NCI-H510A (cell line): Measurements from ENCODE around the gene UBE2QL1.

ENCODE experiments used
- DNase-seq: peaks from one replicate; lab custom pipeline; 2025; lab: John Stamatoyannopoulos, UW

Gene UBE2QL1

DNA sequence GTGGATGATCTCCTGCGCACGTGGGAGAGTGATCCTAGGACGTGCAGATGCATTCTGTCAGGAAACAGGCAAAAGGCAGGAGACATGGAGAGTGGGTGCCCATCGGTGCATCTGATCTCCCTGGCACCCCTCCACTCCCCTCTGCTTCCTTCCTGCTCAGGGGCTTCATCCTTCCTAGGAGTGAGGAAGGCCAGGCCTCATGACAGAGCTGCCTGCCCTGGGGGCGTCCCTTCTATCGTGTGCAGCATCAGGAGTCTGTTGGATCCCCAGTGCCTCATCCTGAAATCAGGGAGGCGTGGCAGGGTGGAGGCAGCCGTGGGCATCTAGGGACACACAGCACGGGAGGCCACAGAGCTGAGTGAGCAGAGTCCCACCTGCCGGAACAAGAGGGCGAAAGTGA lies 30.1 kb downstream of the UBE2QL1 start:
- DNase-seq, result no peak

DNA sequence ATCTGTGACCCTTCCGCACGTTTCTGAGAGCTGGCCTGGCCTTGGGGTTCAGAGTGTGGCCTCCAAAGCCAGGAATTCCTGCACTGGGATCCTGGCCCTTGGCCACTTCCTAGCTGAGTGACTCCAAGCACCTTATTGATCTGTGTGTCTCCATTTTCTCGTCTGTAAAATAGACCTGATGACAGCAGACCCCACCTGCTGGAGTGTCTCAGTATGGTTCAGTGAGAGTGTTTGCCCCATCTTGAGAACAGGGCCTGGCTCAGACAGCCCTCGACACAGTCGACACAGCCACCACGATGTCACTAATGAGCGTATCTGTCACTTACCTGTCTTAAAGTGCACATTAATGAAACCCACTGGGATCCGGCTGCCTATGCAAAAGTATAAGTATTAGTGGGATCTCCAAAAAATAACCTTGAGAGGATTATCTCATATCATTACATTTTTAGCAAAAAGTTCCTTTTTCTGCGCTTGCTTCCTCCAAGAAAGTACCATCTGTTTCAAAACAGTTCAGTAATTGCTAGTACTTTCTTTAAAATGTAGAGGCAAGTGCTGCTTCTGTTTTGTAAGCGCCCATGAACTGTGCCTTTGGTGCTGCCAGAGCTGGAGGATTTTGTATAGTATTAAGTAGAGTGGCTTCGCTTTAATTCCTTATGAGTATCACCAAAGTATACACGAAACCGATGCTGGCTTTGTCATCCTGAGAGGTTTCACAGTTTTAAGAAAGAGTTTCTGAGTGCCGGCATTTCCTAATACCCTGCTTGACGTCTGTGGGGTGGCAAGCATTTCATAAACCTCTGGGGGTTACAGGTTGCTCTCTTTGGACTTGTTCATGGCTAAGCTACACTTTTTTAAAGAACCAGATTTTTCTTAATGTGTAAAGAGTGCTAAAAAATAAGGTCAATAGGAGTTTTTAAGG lies 31.7 kb downstream of the UBE2QL1 start:
- no peak for DNase-seq

DNA sequence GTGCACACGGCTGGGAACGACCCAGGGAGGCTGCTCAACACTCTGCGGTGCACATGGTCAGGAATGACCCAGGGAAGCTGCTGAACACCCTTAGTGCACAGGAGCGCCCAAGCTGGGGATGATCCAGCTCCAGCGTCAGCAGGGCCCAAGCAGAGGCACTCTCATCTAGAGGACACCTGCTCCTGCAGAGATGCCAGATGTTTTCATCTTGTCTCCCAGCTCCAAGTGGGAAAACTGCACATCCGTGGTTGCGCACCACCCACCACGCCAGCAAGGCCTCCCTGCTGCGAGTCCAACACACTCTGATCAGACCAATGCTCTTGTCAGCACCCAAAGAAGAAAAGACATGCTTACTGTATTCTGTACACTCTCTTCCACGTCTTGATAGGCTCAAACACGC lies 34.1 kb downstream of the UBE2QL1 start:
- DNase-seq, result no peak

DNA sequence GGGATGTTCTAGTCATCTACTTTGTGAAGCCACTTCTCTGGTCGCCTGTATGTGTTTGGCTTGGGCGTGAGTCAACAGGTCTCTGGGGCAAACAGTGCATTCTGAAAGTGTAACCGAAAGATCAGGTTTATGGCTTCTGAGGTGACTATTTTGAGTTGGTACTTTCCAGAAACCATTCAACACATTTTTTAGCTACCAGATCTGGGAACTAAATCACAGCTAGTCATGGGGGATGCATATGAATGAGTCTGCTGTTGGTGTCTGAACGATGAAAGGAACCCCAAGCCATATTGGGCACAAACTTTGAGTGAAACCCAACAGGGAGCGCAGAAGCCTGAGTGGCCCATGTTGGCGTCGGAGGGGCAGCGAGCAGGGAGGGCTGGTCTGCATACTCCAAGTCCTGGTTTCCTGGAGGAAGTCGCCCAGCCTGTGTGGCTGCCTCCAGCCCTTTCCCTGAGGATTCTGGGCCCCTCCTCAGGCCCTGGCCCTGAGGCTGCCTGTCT lies 35.3 kb downstream of the UBE2QL1 start:
- DNase-seq, result no peak

DNA sequence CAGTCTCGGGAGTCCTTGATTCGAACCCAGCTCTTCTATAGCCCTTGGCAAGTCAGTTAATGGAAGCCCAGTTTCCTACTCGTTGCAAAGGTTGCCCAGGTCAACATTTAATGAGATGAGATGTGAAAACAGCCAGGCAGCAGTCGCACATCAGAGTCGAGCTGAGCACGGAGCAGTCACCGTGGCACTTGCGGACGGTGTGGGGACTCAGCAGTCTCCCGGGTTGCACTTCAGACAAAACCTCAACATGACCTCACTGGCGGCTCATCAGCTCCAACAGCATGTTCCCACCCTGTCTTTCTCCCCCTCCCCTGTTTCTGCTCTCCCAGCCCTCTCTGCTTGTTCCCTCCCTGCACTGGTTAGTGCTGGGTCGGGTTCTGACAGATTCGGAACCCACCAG lies 35.8 kb downstream of the UBE2QL1 start:
- DNase-seq, result no peak

DNA sequence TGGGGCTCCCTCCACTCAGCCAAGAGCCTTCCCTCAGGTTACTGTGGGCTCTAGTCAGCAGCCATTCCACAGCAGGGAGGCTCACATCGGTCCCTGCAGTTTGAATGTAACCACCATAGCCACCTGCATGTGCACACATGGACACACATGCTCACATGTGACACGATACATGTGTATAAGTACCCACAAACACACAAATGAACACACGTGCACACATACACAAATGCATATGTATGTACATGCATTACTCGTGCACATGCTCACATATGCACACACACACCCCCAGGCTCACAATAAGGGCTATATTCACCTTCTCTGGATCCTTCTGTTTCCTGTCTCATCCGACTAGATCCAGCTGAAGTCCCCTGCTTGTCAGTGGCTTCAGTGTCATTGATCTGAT lies 36.2 kb downstream of the UBE2QL1 start:
- no peak for DNase-seq

DNA sequence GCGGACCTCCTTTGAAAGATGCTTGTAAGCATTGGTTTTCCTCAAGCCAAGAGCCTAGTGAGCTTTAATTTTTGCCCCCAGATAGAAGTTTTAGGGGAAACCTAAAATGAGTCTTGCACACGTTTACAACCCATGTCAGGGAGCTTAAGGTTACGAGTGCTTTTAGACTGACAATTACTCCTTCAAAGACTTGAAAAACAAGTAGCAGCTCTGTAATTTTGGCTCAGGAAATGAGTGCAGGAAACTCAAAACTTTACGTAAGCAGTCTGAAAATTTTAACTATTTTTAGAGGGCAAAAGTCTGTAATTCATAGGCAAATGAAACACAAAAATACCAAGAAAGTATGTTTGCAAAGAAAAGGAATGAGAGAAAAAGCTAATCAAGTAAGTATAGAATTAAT lies 36.8 kb downstream of the UBE2QL1 start:
- no peak for DNase-seq

DNA sequence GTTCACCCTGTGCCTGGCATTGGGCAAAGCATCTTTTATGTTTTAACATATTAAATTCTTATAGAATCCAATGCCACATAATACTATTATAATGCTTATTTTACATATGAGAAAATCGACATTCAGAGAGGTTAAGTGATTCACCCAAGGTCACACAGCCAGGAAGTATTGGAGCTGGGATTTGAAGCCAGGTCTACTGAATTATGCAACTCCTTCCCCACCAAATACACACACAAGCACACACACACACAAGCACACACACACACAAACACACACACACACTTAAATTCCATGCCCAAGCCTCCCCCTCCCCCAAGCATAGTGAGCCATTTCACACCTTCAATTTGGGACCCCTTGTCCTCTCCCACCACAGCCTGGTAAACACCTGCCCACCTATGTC lies 37.4 kb downstream of the UBE2QL1 start:
- DNase-seq, result no peak

DNA sequence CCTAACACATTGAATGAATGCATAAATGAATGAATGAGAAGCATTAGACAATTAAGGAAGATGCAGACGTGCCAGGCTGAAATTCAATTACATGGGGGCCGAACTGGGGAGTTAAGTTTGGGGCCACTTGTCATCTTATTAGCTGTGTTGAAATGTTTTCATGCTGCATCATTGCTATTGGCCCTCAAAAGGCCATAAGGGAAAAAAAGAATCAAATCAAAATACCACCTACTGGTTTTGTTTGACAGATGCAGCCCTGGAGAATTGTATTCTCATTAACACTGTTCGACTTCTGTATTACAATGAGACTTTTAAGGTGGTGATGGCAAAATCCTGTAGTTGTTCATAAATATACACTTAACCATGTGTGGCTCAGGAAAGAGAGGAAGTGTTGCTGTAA lies 38.4 kb downstream of the UBE2QL1 start:
- DNase-seq, result no peak

DNA sequence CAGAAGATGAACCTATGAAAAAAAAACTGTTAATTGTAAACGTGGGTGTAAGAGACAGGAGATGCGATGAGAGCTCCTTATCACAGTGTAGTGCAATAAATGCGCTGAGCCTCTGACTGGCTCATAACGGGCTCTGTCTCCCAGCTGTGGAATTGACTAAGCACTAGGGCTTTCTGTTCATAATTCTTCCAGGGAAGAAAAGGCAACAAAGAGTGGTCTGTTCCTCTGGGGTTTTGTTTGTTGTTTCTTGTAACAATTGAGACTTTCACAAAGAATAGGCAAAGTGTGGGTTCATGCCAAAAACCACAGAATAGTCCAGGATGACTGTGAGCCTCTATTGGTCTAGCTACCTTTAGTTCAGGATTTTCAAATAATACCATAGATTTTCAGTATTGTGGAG lies 39.4 kb downstream of the UBE2QL1 start:
- DNase-seq, result no peak

DNA sequence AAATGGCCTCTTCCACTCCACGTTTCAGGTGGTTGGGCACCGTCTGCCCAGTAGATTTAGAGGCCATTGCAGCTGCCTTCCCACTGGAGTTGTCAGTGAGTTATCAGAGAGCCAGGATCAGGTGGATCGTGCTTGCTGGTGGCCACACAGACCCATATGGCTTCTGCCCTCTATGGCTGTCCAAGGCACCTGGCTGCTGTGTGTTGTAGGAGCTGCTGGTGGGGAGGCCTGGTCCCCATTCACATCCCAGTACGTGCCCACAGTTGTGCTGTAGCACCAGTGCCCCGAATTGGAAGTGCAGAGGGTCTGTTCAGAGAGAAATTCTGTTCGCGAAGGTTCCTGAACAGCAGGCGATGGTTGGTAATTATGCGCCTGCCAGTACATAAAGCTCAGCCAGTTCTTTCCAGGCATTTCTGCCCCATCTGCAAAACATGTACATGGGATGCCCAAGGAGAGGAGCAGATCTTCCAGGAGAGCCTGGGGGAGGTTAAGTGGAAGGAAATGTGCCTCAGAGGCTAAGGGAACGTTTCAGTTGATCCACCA lies 41.1 kb downstream of the UBE2QL1 start:
- no peak for DNase-seq

DNA sequence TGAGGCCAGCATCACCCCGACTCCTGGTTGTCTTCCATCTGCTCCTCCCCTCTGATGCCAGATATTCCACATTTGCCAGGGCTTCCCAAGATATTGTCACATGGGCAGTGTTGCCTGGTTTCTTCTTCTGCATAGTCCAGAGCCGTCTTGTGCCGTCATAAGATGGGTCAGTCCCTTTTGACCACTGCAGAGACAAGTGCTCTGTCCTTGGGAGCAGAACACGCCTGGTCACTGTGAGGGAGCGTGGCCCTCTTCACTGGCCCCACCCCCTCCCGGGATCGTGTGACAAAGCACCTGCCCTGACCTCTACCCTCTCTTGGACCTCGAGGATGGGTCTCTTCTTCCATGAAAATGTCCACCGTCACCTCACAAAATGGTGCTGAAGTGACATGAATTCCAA lies 41.6 kb downstream of the UBE2QL1 start:
- DNase-seq, result no peak

DNA sequence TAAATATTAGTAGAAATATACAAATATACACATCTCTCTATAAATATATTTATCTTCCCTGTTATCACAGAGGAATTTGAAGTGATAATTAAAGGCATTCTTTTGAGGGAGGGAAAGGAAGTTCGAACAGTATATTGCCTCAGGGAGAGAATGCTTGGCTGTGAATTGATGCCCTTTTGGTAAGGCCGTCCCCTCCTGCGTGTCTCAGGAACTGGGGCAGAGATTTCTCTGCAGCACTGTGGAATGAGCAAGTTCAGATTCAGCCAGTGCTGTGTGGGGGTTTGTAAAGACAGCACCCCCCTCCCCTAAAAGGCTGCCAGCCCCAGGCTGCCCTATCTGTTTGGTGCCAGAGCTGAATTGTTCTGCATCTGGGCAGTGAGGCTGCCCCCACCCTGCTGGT lies 42.0 kb downstream of the UBE2QL1 start:
- no peak for DNase-seq

DNA sequence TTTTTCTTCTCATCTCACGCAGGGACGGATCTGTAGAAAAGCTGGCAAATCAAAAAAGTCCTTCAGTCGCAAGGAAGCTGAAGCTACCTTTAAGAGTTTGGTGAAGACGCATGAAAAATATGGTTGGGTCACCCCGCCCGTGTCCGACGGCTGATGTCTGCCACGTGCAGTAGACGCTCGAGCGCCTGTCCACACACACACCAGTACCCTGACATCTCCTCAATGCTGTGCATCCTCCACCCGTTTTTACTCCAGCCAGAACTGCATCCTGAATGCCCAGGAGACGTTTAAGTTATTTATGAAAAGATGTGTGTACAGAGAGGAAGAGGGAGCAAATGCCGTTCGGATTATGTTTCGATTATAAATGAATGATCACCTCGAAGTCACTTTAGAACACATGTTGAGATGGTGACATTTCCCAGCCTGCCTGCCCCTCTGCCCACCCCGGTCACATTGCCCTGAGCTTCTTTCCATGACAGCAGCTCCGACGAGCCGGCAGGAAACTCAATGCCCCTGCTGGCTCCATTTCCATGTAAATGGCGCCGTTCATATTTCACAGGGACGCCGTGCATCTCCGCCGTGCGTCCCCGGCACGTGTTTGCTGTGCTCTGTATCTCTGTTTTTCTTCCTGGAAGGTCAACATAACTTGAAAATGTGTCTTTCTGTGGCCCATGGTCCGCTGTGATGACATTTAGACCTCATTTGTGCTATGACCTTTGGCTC lies 42.7 kb downstream of the UBE2QL1 start:
- no peak for DNase-seq

DNA sequence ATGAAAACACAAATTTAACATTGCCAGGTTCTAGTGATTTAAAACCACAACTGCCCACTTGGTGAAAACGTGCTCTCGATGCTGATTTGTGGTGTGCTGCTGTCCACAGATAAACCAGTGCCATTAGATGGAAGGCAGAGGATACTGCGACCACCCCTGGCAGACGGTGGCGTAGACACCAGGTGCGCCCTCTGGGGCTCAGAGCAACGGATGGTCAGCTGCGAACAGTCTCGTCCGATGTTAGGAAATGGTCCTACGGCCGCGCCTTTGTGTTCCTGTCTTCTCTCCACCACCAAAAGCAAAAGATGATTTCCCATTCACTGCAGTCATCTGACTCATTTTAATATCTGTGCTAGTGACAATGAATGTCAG lies 43.2 kb downstream of the UBE2QL1 start:
- no peak for DNase-seq

DNA sequence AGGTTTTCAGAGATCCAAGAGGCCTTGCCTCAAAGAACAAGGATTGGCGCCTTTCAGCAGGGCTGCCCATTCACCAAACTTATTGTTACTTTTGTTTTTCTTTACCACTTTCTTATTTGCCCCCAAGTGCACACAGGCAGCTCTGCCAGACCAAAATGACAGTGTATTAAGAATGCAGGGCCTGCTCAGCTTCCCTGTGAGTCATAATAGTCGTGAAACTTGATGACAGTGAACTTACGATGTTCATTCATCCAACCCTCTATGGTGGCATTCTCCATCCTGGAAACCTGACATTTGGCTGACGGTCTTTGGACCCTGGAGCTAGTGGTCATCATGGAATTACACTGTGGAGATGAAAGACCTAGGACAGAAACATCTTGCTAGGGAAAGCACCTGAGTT lies 44.3 kb downstream of the UBE2QL1 start:
- DNase-seq, result no peak

DNA sequence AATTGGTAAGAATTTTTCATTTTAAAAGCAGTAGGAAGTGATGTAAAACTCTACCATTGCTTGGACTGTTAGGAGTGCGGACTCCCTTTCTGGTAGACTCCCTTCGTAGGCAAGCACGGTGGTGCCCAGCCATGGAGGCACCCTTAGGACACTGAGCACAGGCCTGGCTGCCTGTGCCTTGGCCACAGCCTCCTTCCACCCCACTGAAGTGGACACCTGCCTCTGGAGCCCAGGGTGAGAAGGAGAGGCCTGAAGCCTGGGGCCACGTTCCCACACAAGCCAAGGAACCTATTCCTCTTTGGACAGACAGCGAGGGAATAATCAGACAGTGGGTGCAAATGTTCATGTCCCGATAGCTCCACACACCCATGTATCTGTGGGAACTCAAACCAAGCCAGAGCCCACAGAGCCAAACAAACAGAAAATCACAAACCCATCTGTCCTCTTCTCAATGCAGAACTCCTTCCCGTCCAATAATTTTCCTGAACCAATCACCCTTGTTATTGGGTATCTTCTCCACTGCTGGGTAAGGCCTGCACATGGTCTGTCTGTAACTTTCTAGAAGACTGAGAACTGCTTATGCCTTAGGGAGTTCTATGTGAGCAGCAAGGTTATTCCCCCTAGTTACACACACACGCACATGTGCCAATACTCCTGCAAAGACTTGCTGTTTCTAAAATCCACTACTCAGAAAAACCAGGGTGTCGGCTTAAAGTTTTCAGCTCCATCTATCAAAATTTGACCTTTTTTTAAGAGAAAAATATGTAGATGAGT lies 45.2 kb downstream of the UBE2QL1 start:
- DNase-seq, result no peak

DNA sequence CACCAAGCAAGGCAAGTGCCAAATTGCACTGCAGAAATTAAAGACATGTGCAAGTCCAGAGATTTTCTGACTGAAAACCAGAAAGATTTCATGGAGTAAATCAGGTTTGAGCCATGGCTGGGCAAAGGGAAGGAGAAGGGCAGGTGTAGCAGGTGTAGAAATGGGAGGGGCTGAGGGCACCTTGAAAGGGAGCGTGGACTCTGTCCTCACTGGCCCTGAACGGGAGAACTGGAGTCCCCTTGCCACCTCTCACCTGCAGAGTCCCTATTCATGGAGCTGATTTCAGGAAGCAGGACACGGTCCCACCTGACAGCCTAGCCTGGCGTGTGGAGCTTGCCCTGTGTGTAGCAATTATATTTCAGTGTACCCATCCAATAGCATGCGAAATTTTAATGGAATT lies 46.3 kb downstream of the UBE2QL1 start:
- no peak for DNase-seq

DNA sequence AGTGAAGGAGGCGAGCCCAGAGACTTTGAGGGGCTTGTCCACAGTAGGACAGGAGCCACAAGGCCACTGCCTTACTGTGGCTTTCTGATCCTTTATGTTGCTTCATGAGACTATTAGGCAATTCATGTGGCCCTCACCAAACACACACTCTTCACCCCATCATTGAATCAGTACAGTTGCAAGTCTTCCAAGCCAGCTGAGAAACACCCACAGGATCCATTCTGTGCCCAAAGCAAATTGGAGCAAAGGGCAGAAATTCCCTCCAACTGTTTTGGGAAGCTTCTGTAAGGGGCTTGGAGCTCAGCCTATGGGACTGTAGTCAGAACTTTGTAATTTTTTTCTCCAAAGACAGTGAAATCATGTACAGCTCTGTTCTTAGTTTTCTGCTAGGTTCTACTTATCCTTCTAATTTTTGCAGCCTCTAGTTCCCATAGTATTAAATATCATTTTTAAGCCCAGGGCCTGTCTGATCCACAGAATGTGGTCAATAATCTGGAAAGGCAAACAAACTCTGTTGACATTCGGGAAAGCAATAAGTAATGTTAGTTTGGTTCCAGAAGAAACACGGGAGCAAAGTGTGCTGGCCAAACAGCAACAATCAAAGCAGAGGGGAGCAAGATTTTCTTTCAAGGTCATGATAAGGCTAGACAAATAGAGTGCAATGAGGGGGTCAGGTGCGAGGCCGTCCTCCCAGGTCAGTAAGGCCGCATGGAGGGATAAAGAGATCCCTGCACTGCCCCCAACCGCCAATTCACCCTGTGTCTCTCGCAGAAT lies 47.0 kb downstream of the UBE2QL1 start:
- DNase-seq, result no peak

DNA sequence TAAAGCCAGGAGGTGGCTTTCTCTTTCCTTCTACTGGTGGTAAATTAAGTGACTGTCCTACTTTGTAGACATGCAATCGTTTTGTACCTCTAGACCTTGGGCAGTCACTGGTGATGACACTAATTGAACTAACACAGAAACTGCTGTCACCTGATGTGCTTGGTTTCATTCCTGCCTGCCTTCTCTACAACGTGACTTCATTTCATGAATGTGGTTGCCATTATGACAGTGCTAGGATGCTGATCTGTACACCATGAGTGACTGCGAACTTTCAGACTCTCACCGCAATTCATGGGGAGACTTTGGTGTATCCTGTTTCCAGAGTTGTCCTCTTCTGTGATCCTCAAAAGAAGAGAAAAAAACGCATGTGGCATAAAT lies 47.5 kb downstream of the UBE2QL1 start:
- DNase-seq, result no peak

DNA sequence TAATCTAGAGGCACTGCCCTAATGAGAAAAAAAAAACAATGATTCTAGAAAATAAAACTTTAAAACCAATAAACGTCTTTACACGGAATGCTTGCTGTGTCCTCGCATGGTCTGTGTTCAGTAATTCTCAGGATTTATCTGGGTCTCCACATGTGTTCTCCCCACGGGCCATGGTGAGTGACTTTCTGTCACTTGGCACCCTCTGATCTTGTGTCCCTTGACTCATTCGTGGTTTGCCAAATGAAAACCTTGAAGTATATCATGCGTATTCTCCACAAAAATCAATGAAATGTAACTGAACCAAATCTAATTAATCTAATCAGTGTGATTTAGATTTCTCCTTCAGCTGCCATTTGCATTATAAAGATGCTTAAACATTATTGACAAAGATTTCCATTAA lies 48.0 kb downstream of the UBE2QL1 start:
- DNase-seq, result no peak

DNA sequence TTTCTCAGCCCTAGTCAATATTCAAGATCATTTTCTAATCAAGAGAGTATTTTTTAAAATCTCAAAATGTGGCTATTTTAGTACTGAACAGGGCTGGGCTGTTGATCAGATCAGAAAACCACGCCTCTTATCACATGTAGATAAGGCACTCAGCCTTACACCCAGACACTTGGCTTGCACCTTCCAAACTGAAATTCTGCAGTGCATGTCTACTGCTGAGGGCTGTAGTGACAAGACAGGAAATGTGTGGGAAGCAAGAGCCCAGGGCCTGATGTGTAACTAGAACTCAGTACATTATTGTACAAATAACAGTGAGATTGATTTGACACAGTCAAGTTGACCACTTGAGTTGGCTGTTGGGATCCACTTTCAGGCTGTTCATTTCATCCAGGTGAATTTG lies 48.6 kb downstream of the UBE2QL1 start:
- no peak for DNase-seq
